C1 segment of cervical spinal cord (tissue), 14 donors: ENCODE measurements around the gene GPR141.

Experiments used
- DNase-seq, 14 donors: peaks; one replicate each; lab custom pipeline; 2025; lab: John Stamatoyannopoulos, UW

The GPR141 gene

GRCh38 chr7:37683246-37684120 is at the start of gene GPR141:
Gene GPR141 (plus strand): TSS chr7:37683766. CDS start chr7:37740394, 56,628 bp downstream.
- no peak for DNase-seq

- DNase-seq = no peak
Measured at GRCh38 chr7:37635346-37635745, 48.2 kb upstream of the GPR141 start.

GRCh38 chr7:37642028-37642540 is 41.5 kb upstream of the GPR141 start:
- no peak for DNase-seq

GRCh38 chr7:37643876-37644275 is 39.7 kb upstream of the GPR141 start:
- peak in 1 of 14 donors; percentile 1 for DNase-seq

- DNase-seq = no peak
Measured at GRCh38 chr7:37645282-37646050, 38.1 kb upstream of the GPR141 start.

GRCh38 chr7:37656913-37657530 is 26.5 kb upstream of the GPR141 start:
- DNase-seq = no peak

GRCh38 chr7:37657816-37658215 is 25.8 kb upstream of the GPR141 start:
- no peak for DNase-seq

GRCh38 chr7:37659971-37660565 is 23.5 kb upstream of the GPR141 start:
- DNase-seq = no peak

GRCh38 chr7:37660614-37661013 is 23.0 kb upstream of the GPR141 start:
- DNase-seq = no peak

- DNase-seq = no peak
Measured at GRCh38 chr7:37663693-37664092, 19.9 kb upstream of the GPR141 start.

- DNase-seq = no peak
Measured at GRCh38 chr7:37665352-37666022, 18.1 kb upstream of the GPR141 start.

GRCh38 chr7:37666026-37666799 is 17.4 kb upstream of the GPR141 start:
- no peak for DNase-seq

- no peak for DNase-seq
Measured at GRCh38 chr7:37669818-37670217, 13.7 kb upstream of the GPR141 start.

- no peak for DNase-seq
Measured at GRCh38 chr7:37670436-37670835, 13.1 kb upstream of the GPR141 start.

GRCh38 chr7:37671876-37672275 is 11.7 kb upstream of the GPR141 start:
- DNase-seq = no peak

- DNase-seq = no peak
Measured at GRCh38 chr7:37672926-37673325, 10.6 kb upstream of the GPR141 start.

- DNase-seq = no peak
Measured at GRCh38 chr7:37673523-37673922, 10.0 kb upstream of the GPR141 start.

GRCh38 chr7:37674531-37674930 is 9.0 kb upstream of the GPR141 start:
- no peak for DNase-seq

- no peak for DNase-seq
Measured at GRCh38 chr7:37675749-37676148, 7.8 kb upstream of the GPR141 start.

- DNase-seq = no peak
Measured at GRCh38 chr7:37684927-37685326, 1.4 kb downstream of the GPR141 start.
